Fibroblast of mammary gland (primary cell): ENCODE data around the gene KRCC1.
A peak's percentile ranks its signal among the peaks of the same experiment; 100 is the strongest.

Experiments
- DNase-seq: peaks from one replicate; pipeline ENCODE4 v3.0.0-alpha.2; 2010; ENCODE audit warnings: low read depth
- H3K4me3 ChIP-seq: 2 replicates; pipeline ENCODE4 v1.5.1; 2011; ENCODE audit warnings: low read depth, mild to moderate bottlenecking, low read length, moderate library complexity; ENCODE audit not compliant: control insufficient read depth
- CTCF ChIP-seq: conservative IDR thresholded peaks from 2 replicates; pipeline ENCODE4 v1.5.1; 2011; ENCODE audit warnings: low read depth, low read length, inconsistent platforms; ENCODE audit not compliant: control insufficient read depth, insufficient read depth

KRCC1 gene

DNA sequence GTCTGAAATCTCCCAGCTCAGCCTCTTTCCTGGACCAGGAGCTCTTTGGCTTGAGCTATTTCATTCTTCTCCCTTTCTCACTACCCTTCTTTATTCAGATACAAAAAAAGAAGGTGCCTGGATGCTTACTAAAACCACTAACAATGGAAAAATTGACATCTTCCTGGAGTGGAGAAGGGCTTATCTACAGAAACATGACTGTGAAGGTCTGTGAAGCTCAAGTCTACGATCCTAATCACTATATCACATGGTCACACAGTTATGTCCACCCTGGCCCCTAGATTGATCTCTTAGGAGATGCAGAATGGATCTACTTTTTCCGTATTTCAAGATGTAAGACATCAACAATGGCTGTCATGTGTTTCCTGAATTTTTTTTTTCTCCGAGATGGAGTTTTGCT lies 5.7 kb upstream of the KRCC1 start:
- no peak for TF ChIP-seq CTCF
- DNase-seq = no peak

GRCh38 chr2:88060907-88061275 lies 5.3 kb upstream of the KRCC1 start:
- DNase-seq = no peak
- TF ChIP-seq CTCF = no peak
- H3K4me3 ChIP-seq = no peak overlapping the region

More for the DNA sequence above, 5.7 kb upstream of the KRCC1 start:
- H3K4me3 ChIP-seq = no peak overlapping the region

DNA sequence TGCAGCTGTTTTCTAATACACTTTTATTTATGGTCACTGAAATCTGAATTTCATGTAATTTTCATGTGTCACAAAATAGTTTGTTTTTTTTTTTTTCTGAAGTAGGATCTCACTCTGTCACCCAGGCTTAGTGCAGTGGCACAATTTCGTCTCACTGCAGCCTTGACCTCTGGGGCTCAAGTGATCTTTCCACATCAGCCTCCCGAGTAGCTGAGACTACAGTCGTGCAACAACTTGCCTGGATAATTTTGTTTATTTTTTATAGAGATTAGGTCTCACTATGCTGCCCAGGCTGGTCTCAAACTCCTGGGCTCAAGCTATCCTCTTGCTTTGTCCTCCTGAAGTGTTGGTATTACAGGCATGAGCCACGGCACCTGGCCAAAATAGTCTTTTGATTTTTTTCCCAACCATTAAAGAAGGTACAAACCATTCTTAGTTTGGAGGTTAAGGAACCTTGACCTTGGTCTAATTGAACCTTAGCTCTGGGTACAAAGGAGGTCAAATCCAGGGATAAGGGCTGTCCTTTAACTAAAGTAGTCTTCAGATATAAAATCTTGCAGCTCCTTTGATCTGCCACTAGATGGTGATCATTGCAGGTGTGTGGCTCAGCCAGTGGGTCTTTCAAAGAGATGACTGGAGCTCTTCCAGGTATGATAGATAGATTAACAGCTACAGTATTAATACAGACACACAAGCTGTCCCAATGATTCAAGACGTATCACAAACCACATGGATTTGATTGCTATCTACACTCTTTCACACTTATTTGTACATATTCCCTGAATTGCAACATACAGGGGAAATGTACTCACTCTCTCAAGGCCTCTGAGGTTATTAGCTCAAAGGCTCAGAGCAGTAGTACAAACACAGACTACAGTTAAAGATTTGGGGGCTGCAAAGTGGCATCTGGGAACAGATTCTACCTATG lies 4.7 kb upstream of the KRCC1 start:
- peak; percentile 50 for DNase-seq

DNA sequence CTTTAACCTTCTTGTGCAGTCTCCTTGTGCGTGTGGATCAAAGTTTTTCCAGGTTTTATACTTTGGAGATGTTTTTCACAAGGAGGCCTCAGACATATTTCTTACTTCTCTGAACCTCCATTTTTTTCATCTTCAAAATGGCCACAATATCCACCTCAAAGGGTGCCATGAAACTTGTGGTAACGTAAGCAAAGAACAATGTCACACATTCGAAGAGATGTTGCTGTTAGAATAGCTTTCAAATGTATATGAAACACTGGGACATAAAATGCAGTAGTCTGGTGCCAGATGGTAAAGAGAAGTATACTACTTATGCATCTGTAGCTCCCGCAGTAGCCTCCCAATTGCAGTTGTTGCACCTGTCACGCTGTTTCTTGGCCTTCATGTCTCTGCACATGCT lies 2.6 kb upstream of the KRCC1 start:
- H3K4me3 ChIP-seq = no peak overlapping the region
- TF ChIP-seq CTCF = no peak

More for the DNA sequence above, 4.7 kb upstream of the KRCC1 start:
- TF ChIP-seq CTCF = peak; percentile 81
- no peak overlapping the region for H3K4me3 ChIP-seq

DNA sequence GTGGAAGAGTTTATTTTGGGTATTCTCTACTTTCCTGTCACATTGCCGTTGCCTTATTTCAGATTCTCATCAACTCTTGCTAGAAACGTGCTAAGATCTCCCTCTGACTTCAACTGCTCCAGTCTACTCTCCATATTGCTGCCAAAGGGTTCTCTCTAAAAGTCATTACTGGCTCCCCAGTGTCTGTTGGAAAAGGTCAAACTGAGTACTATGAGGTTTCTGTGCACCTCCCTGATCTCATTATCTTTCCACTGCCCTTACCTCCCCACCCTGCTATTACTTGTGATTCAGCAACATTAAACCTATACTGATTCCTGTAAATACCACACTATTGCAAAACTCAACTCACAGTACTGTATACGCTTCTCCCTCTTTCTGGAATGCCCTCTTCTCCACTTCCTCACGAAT lies 1.9 kb upstream of the KRCC1 start:
- TF ChIP-seq CTCF = no peak
- no peak overlapping the region for H3K4me3 ChIP-seq
- DNase-seq = no peak

More for the DNA sequence above, 2.6 kb upstream of the KRCC1 start:
- no peak for DNase-seq

- peak; percentile 53 for DNase-seq
Measured at GRCh38 chr2:88054782-88055370, 707 bp downstream of the KRCC1 start.

More at GRCh38 chr2:88054782-88055370, 707 bp downstream of the KRCC1 start:
- peak overlapping the region; percentile 65 for H3K4me3 ChIP-seq
- TF ChIP-seq CTCF = no peak
